ENCODE measurements around the gene ZNF618.

The ZNF618 gene

DNA sequence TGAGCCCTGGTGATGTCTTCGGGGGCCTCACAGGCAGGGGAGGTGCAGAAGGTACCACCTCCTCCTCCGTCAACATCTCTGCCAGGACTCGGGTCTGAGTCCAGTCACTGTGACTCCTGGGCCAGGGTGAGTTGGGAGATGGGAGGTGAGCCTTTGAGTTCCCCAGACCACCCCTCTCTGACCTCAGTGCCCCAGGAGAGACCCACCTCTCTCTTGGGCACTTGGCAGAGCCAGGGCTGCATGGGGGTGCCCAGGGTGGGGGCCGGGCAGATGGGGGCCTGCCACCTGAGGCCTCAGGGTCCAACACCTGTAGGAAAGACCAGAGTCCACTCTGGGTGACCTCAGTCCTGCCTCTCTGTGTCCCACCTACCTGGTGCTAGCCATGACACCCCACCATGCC lies 216.2 kb downstream of the ZNF618 start:
- Mint-ChIP-seq H3K4me3 (no peak overlapping the region), H3K27me3 (peaks cover 22% of the 10 kb centered on the region), H3K4me1 (ENCODE audit: low read depth) (peaks cover 7% of the 10 kb centered on the region), H3K9me3 (no peaks in the 10 kb centered on the region), H3K36me3 (ENCODE audit: low read depth) (no peaks in the 10 kb centered on the region), H3K27ac (no peak overlapping the region)

DNA sequence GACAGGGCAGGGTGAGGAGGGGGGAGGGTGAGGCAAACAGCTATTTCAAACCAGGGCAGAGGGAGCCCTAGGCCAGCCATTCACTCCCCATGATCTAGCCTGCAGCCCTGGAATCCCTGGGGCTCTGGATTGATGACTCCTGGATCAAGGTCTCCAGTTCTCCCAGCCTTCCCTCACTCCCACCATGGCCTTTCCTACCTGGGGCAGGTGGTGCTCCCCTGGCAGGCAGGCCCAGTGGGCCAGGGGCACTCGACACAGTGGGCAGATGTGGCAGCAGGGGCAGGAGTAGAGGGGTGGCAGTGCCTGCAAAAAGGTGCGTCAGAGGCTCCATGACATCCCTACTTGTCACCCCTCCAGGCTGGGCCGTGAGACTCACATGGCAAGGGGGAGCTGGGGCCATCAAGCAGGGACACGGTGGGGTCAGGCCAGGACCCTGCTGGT lies 216.9 kb downstream of the ZNF618 start:
- peaks cover 11% of the 10 kb centered on the region for H3K4me1 Mint-ChIP-seq (ENCODE audit: low read depth)
- no peaks in the 10 kb centered on the region for H3K9me3 Mint-ChIP-seq
- no peak overlapping the region for H3K4me3 Mint-ChIP-seq
- peaks cover 27% of the 10 kb centered on the region for H3K27me3 Mint-ChIP-seq
- no peaks in the 10 kb centered on the region for H3K36me3 Mint-ChIP-seq (ENCODE audit: low read depth)
- no peak overlapping the region for H3K27ac Mint-ChIP-seq

DNA sequence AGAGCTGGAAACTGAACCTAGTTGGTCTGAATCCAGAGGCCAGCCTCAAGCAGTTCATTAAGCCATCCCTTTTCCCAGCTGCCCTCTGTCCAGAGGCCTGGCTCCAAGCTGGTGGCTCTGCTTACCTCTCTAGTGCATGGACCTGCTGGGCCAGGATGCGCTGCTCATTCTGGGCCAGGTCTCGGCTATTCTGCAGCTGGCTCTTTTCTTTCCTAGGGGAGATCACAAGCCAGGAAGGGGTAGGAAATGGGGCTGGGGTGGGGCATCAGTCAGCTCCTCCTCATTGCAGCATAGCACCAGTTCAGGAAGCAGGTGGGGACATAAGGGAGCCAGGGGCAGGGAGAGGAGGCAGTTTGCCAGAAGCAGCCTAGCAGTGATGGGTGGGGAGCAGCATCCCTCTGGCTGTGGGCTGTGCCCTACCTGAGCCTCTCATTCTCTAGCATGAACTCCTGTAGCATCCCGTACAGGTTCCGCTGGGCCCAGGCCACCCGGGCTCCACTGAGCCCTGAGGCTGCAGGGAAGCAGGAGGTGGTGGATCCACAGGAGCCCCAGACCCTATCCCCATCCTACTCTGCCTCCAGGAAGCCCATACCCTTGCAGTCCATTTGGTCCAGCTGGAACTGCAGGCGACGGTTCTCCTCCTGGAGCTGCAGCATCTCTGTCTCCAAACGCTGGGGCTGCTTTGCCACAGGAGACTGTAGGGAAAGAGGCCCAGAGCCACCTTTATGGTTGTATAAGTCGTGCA lies 217.8 kb downstream of the ZNF618 start:
- Mint-ChIP-seq H3K27me3 (peaks cover 28% of the 10 kb centered on the region), H3K27ac (no peak overlapping the region), H3K36me3 (ENCODE audit: low read depth) (no peaks in the 10 kb centered on the region), H3K4me3 (no peak overlapping the region), H3K9me3 (no peaks in the 10 kb centered on the region), H3K4me1 (ENCODE audit: low read depth) (peaks cover 11% of the 10 kb centered on the region)

DNA sequence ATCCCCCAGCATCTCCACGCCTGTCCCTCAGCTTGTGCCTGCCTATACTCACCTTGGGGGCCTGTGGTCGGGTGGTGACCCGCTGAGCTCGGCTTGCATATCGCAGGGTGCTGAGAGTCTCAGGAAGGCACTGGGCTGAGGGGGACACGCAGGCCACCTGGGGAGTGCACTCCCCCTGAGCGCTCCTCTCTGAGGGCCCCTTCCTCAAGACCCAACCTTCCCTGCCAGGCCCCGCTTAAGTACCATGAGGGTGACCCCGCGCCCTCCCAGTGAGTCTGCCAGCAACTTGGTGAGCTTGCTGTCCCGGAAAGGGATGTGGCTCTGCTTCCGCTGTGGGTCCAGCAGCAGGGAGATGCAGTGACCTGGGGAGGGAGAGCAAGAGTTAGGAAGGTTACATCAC lies 218.9 kb downstream of the ZNF618 start:
- Mint-ChIP-seq H3K27me3 (peaks cover 33% of the 10 kb centered on the region), H3K9me3 (no peaks in the 10 kb centered on the region), H3K36me3 (ENCODE audit: low read depth) (no peaks in the 10 kb centered on the region), H3K4me1 (ENCODE audit: low read depth) (peaks cover 11% of the 10 kb centered on the region), H3K27ac (no peak overlapping the region), H3K4me3 (no peak overlapping the region)

DNA sequence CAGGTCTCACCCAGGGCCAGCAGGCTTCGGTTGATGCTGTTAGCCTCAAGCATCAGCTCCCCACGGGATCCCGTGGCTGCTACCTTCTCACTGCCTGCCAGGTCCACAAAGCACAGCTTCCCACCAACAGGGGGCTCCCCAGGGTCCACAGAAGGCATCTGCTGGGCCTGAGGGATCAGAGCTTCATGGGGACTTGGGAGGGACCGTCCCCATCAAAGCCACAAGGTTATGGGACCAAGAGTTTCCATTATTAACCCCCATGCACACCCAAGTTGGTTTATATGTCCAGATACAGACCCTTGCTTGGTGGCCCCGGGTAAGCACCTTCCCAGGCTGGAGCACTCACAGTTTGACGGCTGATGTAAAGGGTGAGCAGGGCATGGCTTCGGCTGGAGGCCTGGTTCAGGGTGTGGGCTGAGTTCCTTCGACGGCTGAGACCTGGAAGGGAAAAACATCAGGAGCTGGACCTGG lies 220.0 kb downstream of the ZNF618 start:
- H3K9me3 Mint-ChIP-seq: no peaks in the 10 kb centered on the region
- H3K4me3 Mint-ChIP-seq: no peak overlapping the region
- peaks cover 11% of the 10 kb centered on the region for H3K4me1 Mint-ChIP-seq (ENCODE audit: low read depth)
- H3K27ac Mint-ChIP-seq: no peak overlapping the region
- H3K36me3 Mint-ChIP-seq (ENCODE audit: low read depth): no peaks in the 10 kb centered on the region
- H3K27me3 Mint-ChIP-seq: peaks cover 38% of the 10 kb centered on the region

DNA sequence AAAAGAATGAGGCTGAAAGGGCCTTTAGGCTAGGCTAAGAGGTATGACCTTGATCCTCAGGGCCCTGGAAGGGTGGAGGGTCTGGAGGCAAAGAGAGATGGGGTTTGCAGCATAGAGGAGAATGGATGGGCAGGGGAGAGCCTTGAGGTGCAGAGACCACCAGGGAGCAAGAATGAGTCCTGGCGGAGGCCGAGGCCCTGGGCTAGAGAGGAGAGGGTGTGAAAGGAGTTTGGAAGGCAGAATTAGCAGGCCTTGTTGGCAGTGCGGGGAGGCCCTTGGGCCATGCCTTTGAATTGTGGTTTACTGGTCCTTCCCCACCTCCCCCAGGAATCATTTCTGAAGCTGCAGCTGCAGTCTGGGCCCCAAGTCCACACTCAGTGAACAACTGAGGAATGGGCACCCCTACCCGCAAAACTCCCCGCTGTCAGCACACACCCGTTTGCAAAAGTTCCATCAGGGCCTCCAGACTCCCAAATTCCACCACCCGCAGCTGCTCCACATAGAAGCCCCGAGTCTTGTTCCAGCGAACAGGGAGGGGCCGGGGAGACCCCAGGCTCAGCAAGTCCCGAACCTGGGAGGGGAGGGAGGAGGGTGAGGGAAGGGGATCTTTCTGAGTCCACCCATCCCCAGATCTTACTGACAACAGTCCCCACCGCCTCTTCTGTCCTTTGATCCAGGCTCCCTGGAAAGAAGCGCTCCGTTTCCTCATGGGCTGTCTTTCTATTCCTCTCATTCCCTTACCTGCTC lies 220.9 kb downstream of the ZNF618 start:
- H3K4me1 Mint-ChIP-seq (ENCODE audit: low read depth): peaks cover 11% of the 10 kb centered on the region
- H3K4me3 Mint-ChIP-seq: no peak overlapping the region
- H3K27me3 Mint-ChIP-seq: peaks cover 43% of the 10 kb centered on the region
- H3K36me3 Mint-ChIP-seq (ENCODE audit: low read depth): no peaks in the 10 kb centered on the region
- no peak overlapping the region for H3K27ac Mint-ChIP-seq
- H3K9me3 Mint-ChIP-seq: peaks cover 7% of the 10 kb centered on the region

DNA sequence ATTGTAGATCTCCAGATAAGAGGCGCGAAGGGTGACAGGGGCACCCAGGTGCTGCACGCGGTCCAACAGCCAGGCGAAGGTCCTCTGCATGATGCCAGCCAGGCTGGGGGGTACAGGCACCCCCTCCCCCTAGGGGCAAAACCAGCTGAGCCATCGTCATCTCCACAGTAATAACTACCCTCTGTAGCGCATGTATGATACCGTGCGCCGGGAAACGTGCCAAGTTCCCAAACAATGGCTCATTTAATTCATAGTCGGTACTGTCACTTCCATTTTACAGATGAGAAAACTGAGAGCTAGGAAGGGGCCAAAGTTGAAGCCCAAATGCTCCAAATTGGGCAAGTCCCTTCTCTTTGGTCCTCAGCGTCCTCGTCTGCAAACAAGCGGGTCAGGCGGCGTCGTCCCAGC lies 221.5 kb downstream of the ZNF618 start:
- Mint-ChIP-seq H3K27ac (no peak overlapping the region), H3K4me3 (peak overlapping the region; percentile 62)

DNA sequence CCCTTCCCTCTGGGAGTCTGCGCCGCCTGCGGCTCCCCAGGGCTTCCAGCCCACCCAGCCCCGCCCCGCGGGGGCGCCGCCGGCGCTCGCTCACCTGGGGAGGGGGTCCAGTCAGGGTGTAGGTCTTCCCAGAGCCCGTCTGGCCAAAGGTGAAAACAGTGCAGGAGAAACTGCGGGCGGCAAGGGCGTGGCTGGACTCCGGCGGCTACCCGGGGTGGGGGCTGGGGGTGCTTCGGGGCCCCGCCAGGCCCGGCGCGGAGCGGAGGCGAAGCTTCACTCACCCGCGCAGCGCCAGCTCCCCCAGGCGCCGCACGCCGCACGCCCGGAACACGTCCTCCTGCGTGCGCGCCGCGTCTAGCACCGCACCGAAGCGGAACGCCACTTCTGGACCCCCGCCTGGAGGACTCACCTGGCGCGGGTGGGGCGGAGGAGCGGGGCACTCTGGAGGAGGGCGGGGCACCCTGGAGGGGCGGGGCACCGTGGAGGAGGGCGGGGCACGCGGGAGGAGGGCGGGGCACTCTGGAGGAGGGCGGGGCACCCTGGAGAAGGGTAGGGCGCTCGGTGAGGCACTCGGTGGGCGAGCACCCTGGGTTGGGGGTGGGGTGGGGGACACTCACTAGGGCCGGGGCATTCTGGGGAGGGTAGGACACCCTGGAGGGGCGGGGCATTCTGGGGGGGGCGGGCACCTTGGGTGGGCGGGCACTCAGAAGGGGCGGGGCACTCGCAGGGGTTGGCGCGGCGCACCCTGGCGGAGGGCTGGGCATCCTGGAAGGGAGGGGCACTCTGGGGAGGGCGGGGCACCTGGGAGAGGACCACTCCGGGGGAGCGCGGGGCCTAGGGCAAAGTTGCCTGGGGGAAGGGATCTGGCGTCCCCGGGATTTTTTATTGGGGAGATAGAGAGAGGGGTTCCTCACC lies 222.2 kb downstream of the ZNF618 start:
- Mint-ChIP-seq H3K4me1 (ENCODE audit: low read depth) (peaks cover 11% of the 10 kb centered on the region), H3K27ac (no peak overlapping the region), H3K4me3 (no peak overlapping the region), H3K9me3 (peaks cover 7% of the 10 kb centered on the region), H3K36me3 (ENCODE audit: low read depth) (no peaks in the 10 kb centered on the region), H3K27me3 (peaks cover 50% of the 10 kb centered on the region)

More for the DNA sequence above, 221.5 kb downstream of the ZNF618 start:
- Mint-ChIP-seq H3K36me3 (ENCODE audit: low read depth) (no peaks in the 10 kb centered on the region), H3K9me3 (peaks cover 7% of the 10 kb centered on the region), H3K4me1 (ENCODE audit: low read depth) (peaks cover 11% of the 10 kb centered on the region), H3K27me3 (peaks cover 46% of the 10 kb centered on the region)

DNA sequence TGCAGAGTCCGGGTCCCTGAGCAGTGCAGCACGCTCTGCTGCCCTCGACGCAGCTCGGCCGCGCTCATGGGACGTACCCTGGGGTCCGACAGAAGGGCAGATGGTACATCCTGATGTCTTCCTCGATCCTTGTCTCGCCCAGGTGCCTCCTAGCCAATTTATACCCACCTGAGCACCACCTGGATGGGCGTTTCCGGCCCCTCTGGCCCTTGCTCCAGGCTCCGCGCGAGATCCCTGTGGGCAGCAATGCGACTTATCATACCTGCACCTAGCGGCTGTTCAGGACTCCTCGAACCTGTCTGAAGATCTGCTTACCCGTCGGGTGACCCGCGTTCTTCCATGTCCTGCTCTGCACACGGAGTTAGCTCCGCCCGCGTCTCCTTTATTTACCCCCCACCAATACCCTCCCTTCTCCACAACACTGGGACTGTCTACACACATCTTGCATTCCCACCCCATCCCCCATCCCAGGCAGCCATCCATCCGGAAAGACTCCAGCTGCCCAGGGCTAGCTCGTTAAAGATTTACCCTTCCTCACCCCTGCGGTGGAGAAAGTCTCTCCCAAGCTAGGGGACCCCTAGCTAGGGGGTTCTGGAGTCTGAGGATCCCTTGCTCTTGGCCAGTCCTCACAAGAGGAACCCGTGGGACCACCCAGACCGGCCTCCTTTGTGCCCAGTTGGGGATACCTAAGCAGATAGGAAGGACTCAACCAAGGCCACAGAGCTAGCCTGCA lies 223.0 kb downstream of the ZNF618 start, which contains the start of gene KIF12:
Gene KIF12, minus strand, starts transcription at position 357 of the 733 bp plus-strand sequence. Its CDS starts 16 bp downstream, at position 341.
- peaks cover 7% of the 10 kb centered on the region for H3K9me3 Mint-ChIP-seq
- peaks cover 11% of the 10 kb centered on the region for H3K4me1 Mint-ChIP-seq (ENCODE audit: low read depth)
- H3K4me3 Mint-ChIP-seq: no peak within 1 kb of the TSS
- no peaks in the 10 kb centered on the region for H3K36me3 Mint-ChIP-seq (ENCODE audit: low read depth)
- peaks cover 51% of the 10 kb centered on the region for H3K27me3 Mint-ChIP-seq
- H3K27ac Mint-ChIP-seq: no peak within 1 kb of the TSS

DNA sequence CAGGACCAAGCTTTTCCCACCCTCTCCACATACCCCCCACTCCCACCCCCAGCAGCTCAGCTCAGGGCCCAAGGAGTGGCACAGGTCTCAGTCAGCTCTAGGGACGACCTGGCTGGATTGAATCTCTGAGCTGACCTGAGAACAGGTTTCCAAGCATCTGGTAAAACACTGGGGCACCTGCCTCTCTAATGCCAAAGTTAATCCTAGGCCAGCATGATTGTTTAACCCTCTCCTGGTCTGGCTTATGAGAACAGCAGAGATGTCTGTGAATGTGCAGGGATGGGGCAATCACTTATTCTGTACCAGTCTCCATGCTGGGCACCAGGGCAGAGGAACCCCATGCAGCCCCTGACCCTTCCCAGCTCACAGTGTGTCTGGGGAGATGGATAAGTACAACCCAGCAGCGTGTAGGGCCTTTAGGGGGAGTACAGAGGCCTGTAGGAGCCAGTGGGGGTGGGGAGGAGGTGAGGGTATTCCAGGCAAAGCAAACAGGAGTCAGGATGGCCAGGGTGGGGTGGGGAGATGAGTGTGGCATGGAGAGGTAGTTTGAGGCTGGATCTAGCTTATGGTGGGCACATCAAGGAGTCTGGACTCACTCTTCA lies 223.7 kb downstream of the ZNF618 start:
- peaks cover 48% of the 10 kb centered on the region for H3K27me3 Mint-ChIP-seq
- H3K4me3 Mint-ChIP-seq: no peak overlapping the region
- peaks cover 7% of the 10 kb centered on the region for H3K9me3 Mint-ChIP-seq
- no peaks in the 10 kb centered on the region for H3K36me3 Mint-ChIP-seq (ENCODE audit: low read depth)
- H3K4me1 Mint-ChIP-seq (ENCODE audit: low read depth): peaks cover 11% of the 10 kb centered on the region
- H3K27ac Mint-ChIP-seq: no peak overlapping the region

DNA sequence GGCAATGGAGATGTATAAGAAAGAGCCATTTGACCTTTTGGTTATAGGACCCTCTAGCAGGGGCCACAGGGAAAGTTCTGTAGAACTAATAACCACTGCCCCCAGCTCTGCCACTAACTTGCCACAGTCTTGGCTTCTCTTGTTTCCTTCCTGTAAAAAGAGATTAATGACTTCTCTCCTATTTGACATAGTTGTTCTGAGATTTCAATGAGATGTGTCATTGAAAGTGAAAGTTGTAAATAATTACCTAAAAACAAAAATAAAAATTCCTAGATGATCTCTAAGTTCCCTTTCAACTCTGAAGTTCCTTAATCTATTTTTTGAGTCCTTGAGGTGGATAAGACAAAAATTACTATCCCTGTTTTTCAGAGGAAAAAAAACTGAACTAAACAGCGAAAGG lies 224.4 kb downstream of the ZNF618 start:
- Mint-ChIP-seq H3K27ac (no peak overlapping the region), H3K4me1 (ENCODE audit: low read depth) (peaks cover 11% of the 10 kb centered on the region), H3K4me3 (no peak overlapping the region), H3K36me3 (ENCODE audit: low read depth) (no peaks in the 10 kb centered on the region), H3K27me3 (peaks cover 44% of the 10 kb centered on the region), H3K9me3 (peaks cover 7% of the 10 kb centered on the region)

DNA sequence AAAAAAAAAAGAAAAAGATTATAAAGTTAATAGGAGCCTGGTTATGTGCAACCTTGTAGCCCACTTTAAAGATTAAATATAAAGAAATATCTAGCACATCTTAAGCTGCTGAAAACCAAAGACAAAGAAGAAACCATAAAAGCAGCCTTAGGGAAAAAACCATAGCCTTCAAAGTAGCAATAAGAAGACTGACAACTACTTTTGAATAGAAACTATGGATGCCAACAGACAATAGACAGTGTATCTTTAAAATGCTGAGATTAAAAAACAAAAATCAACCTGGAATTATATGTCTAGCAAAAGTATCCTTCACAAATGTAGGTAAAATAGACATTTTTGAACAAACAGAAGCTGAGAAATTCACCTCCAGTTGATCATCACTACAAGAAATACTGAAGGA lies 226.4 kb downstream of the ZNF618 start:
- Mint-ChIP-seq H3K9me3 (peaks cover 7% of the 10 kb centered on the region), H3K4me1 (ENCODE audit: low read depth) (peaks cover 4% of the 10 kb centered on the region), H3K36me3 (ENCODE audit: low read depth) (no peaks in the 10 kb centered on the region), H3K27ac (no peak overlapping the region), H3K4me3 (no peak overlapping the region), H3K27me3 (peaks cover 27% of the 10 kb centered on the region)

DNA sequence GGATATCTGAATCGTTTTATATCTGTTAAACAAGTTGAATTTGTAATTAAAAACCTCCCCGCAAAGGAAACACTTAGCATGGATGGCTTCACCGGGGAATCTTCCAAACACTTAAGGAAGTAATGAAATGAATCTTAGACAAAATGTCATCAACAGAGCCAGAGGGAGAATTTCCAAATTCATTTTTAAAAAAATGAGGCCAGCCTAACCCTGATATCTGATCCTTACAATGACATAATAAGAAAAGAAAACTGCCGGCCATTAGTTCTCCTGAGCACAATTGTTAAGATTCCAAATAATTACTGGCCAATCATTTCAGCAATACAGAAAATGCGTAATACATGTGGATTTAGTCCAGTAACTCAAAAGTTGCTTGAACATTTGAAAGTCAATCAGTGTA lies 229.1 kb downstream of the ZNF618 start:
- Mint-ChIP-seq H3K27ac (no peak overlapping the region), H3K36me3 (ENCODE audit: low read depth) (no peaks in the 10 kb centered on the region), H3K9me3 (peaks cover 7% of the 10 kb centered on the region)

More for the DNA sequence above, 229.1 kb downstream of the ZNF618 start:
- H3K27me3 Mint-ChIP-seq: peaks cover 16% of the 10 kb centered on the region
- no peak overlapping the region for H3K4me3 Mint-ChIP-seq
- H3K4me1 Mint-ChIP-seq (ENCODE audit: low read depth): no peaks in the 10 kb centered on the region
